DOHH2 (cell line): ENCODE data around the gene CDH5.

Experiments
- H3F3A ChIP-seq: fragments of 200-600 bp; sonication (generic), shearing (Covaris generic); 2 replicates; pipeline ENCODE4 v1.6.0; 2016; ENCODE audit warnings: antibody characterized with exemption, mild to moderate bottlenecking; ENCODE audit not compliant: control insufficient read depth, insufficient read depth
- H3K27ac ChIP-seq: fragments of 200-600 bp; sonication (generic); 2 replicates; pipeline ENCODE4 v1.5.1; 2014; ENCODE audit warnings: low read depth, mild to moderate bottlenecking, low read length, moderate library complexity
- H3K27me3 ChIP-seq: fragments of 200-600 bp; sonication (generic); 2 replicates; pipeline ENCODE4 v1.6.1; 2014; ENCODE audit warnings: mild to moderate bottlenecking, low read length, mixed read lengths; ENCODE audit not compliant: control insufficient read depth
- H3K36me3 ChIP-seq: fragments of 200-600 bp; sonication (generic); 2 replicates; pipeline ENCODE4 v1.6.1; 2014; ENCODE audit warnings: mild to moderate bottlenecking, low read length, moderate library complexity, mixed read lengths; ENCODE audit not compliant: control insufficient read depth
- H3K4me1 ChIP-seq: fragments of 200-600 bp; sonication (generic); 2 replicates; pipeline ENCODE4 v1.6.1; 2014; ENCODE audit warnings: mild to moderate bottlenecking, low read length, mixed read lengths; ENCODE audit not compliant: control insufficient read depth
- H3K4me2 ChIP-seq: fragments of 200-600 bp; sonication (generic); 2 replicates; pipeline ENCODE4 v1.6.0; 2014; ENCODE audit warnings: mild to moderate bottlenecking, low read length, moderate library complexity
- H3K4me3 ChIP-seq: fragments of 200-600 bp; sonication (generic); 2 replicates; pipeline ENCODE4 v1.5.1; 2014; ENCODE audit warnings: mild to moderate bottlenecking, low read length, mixed read lengths
- H3K79me2 ChIP-seq: fragments of 200-600 bp; sonication (generic); 2 replicates; pipeline ENCODE4 v1.6.1; 2014; ENCODE audit warnings: mild to moderate bottlenecking, low read length, mixed read lengths; ENCODE audit not compliant: control insufficient read depth
- H3K9me2 ChIP-seq: fragments of 200-600 bp; sonication (generic); replicated peaks from 2 replicates; pipeline ENCODE4 v1.6.1; 2014; ENCODE audit warnings: mild to moderate bottlenecking, low read length, mixed read lengths; ENCODE audit not compliant: control insufficient read depth
- H3K9me3 ChIP-seq: fragments of 200-600 bp; sonication (generic); 2 replicates; pipeline ENCODE4 v1.6.1; 2014; ENCODE audit warnings: antibody characterized with exemption, low read length, mixed read lengths; ENCODE audit not compliant: control insufficient read depth, insufficient read depth
- H4K20me1 ChIP-seq: fragments of 200-600 bp; sonication (generic); 2 replicates; pipeline ENCODE4 v1.6.0; 2014; ENCODE audit warnings: low read depth, mild to moderate bottlenecking, antibody characterized with exemption, low read length, moderate library complexity; ENCODE audit not compliant: control insufficient read depth, insufficient read depth
- EZH2phosphoT487 ChIP-seq: fragments of 200-600 bp; sonication (generic); IDR thresholded peaks from 2 replicates; pipeline ENCODE4 v1.6.1; 2017; ENCODE audit warnings: borderline replicate concordance, mild to moderate bottlenecking, antibody characterized with exemption, low read length, moderate library complexity, mixed read lengths
- TF ChIP-seq, protein P1 (sequence below): fragments of 200-600 bp; sonication (generic); IDR thresholded peaks from one replicate; pipeline ENCODE4 v1.5.1; 2014; ENCODE audit warnings: antibody characterized with exemption, mild to moderate bottlenecking, low read depth, low read length; ENCODE audit not compliant: poor library complexity, severe bottlenecking

The CDH5 gene

DNA sequence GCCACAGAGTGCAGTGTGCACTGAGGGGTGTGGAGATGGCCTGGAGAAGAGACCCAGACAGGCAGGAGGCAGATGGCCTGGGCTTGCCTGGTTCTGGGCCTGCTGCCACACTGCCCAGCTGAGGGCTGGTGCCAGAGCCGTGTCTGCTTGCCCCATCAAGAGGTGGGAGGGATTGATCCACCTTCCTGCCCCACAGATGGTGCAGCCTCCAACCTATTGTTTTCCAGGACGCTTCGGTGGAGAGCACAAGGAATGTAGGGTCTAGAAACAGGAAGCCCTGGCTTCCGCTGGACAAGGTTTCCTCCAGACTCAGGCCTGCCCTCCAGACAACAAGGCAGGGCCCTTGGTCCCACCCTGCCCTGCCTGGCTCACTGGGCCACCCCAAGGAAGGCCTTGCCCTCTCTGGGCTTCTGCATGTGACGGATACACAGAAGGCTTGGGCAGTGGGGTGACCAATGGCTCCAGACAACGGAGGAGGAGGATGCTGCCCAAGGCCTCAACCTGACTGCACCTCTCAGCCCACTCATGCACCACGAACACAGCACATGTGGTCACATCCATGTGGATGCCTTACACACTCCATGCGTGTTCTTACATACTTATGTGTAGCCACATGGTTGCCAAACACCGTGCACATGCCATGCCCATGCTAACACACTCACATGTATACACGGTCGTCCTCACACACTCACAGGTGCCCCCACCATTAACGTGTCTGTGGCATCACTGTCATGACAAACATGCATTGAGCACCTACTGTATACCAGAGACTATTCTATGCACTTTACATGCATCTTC, 6.5 kb upstream of the CDH5 start:
- H3K4me1 ChIP-seq, result no peaks in the 10 kb centered on the region
- no peaks in the 10 kb centered on the region for H3K9me3 ChIP-seq
- peaks cover 14% of the 10 kb centered on the region for H3K27me3 ChIP-seq
- no peaks in the 10 kb centered on the region for H3K79me2 ChIP-seq
- no peaks in the 10 kb centered on the region for H3K36me3 ChIP-seq
- no peaks in the 10 kb centered on the region for H4K20me1 ChIP-seq
- no peak overlapping the region for H3K4me2 ChIP-seq
- H3K27ac ChIP-seq, result no peak overlapping the region
- no peak overlapping the region for H3K4me3 ChIP-seq
- no peaks in the 10 kb centered on the region for H3F3A ChIP-seq
- TF ChIP-seq EZH2phosphoT487, result no peak
- TF ChIP-seq, protein P1, sequence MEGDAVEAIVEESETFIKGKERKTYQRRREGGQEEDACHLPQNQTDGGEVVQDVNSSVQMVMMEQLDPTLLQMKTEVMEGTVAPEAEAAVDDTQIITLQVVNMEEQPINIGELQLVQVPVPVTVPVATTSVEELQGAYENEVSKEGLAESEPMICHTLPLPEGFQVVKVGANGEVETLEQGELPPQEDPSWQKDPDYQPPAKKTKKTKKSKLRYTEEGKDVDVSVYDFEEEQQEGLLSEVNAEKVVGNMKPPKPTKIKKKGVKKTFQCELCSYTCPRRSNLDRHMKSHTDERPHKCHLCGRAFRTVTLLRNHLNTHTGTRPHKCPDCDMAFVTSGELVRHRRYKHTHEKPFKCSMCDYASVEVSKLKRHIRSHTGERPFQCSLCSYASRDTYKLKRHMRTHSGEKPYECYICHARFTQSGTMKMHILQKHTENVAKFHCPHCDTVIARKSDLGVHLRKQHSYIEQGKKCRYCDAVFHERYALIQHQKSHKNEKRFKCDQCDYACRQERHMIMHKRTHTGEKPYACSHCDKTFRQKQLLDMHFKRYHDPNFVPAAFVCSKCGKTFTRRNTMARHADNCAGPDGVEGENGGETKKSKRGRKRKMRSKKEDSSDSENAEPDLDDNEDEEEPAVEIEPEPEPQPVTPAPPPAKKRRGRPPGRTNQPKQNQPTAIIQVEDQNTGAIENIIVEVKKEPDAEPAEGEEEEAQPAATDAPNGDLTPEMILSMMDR, result no peak
- H3K9me2 ChIP-seq, result no peaks in the 10 kb centered on the region

DNA sequence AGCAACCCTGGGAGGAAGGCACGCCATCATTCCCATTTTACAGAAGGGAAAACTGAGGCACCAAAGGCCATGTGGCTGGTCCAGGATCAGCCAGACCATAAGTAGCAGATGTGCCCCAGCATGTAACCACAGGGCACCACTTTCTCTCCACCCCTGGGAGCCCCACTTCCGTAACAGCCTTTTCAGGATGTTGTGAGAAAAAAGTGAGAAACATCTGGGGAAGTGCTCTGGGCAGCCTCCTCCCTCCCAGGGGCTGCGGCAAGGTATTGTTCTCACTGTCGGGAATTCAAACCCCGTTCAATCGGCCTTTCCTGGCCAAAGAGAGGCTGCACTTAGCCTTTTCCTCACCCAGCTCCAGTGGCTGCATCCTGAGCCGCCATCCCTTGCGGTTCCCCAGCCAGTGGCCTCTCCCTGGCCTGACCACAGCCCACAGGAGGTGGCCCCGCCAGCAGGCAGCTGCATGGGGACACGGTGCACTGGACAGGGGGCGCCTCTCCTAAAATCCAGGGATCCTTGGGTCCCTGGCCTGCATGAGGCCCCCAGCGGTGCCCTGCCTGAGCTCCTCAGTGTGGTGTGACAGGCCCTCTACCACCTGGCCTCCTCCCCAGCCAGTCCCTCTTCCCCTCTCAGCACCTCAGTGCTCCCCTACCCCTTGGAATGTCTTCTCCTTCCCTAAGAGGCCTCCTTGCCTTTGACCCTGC, 5.7 kb upstream of the CDH5 start:
- Histone ChIP-seq H3K9me3 (no peaks in the 10 kb centered on the region), H3K36me3 (no peaks in the 10 kb centered on the region), H3K79me2 (no peaks in the 10 kb centered on the region), H3K27me3 (peaks cover 14% of the 10 kb centered on the region), H3K27ac (no peak overlapping the region), H3K4me2 (no peak overlapping the region), H3K9me2 (no peaks in the 10 kb centered on the region), H3K4me1 (no peaks in the 10 kb centered on the region), H3K4me3 (no peak overlapping the region), H4K20me1 (no peaks in the 10 kb centered on the region), H3F3A (no peaks in the 10 kb centered on the region)
- TF ChIP-seq EZH2phosphoT487, result no peak
- TF ChIP-seq, protein P1, result no peak

DNA sequence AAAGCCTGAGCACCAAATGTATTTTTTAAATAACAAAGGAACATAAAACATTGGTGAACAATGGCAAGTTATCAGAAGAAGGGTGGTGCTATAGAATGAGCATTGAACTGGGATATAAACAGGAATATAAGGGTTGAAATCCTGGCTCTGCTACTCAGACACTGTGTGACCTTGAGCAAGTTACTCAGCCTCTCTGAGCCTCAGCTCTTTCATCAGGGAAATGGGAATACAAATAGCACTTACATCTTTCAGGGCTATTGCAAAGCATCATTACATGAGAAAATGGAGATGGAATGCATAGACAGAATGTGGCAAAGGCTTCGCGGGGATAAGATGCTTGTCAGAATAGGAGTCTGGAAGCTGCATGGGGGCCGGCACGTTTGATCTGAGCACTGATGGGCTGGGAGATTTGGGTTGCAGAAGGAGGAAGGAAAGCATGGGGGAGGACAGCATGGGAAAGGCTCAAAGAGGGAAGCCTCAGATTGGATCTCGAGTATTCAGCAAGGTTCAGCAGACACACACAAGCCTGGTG, 4.8 kb upstream of the CDH5 start:
- no peaks in the 10 kb centered on the region for H3K9me3 ChIP-seq
- H3K4me1 ChIP-seq, result no peaks in the 10 kb centered on the region
- H3K79me2 ChIP-seq, result no peaks in the 10 kb centered on the region
- no peaks in the 10 kb centered on the region for H3K9me2 ChIP-seq
- no peaks in the 10 kb centered on the region for H3K36me3 ChIP-seq
- H3K4me3 ChIP-seq, result no peak overlapping the region
- no peak for TF ChIP-seq EZH2phosphoT487
- TF ChIP-seq, protein P1, result no peak
- H3K4me2 ChIP-seq, result no peak overlapping the region
- no peak overlapping the region for H3K27ac ChIP-seq
- peaks cover 14% of the 10 kb centered on the region for H3K27me3 ChIP-seq
- no peaks in the 10 kb centered on the region for H3F3A ChIP-seq
- H4K20me1 ChIP-seq, result no peaks in the 10 kb centered on the region
